Tibial nerve (tissue), 4 donors: ENCODE data around the gene DOCK1. TPM values are rescaled to one million over a fixed set of nuclear protein-coding genes. Genes with fewer than 3 reads are reported as not detected.

Experiments used
- DNase-seq, 2 donors: peaks; one replicate each; pipeline ENCODE4 v3.0.0-alpha.2; 2019; ENCODE audit warnings: low spot score in 2 of 2
- H3K27ac ChIP-seq, 4 donors: fragments of 200-600 bp; sonication (generic) in 3 of 4; one replicate each; pipeline ENCODE4 v1.5.1; 2017 to 2019; ENCODE audit warnings: mild to moderate bottlenecking in 1 of 4
- H3K27me3 ChIP-seq, 2 donors: fragments of 200-600 bp; sonication (generic) in 1 of 2; one replicate each; pipeline versions ENCODE4 v1.5.1 to v1.6.0; 2017 to 2019
- H3K36me3 ChIP-seq, 3 donors: fragments of 200-600 bp; sonication (generic); one replicate each; pipeline ENCODE4 v1.5.1; 2018 to 2019
- H3K4me1 ChIP-seq, 4 donors: fragments of 200-600 bp; sonication (generic) in 3 of 4; one replicate each; pipeline ENCODE4 v1.5.1; 2017 to 2019
- H3K4me3 ChIP-seq, 4 donors: fragments of 200-600 bp; sonication (generic) in 3 of 4; one replicate each; pipeline ENCODE4 v1.5.1; 2017 to 2019; ENCODE audit warnings: mild to moderate bottlenecking in 1 of 4, moderate library complexity in 1 of 4
- H3K9me3 ChIP-seq, 4 donors: fragments of 200-600 bp; sonication (generic) in 3 of 4; one replicate each; pipeline ENCODE4 v1.5.1; 2017 to 2019
- CTCF ChIP-seq, 5 experiments: fragments of 200-600 bp in 3 of 5; fragments of 450-650 bp in 2 of 5; sonication (generic) in 3 of 5; IDR thresholded peaks; one replicate each; pipeline ENCODE4 v1.5.1; 2016 to 2019; ENCODE audit warnings: antibody characterized with exemption in 5 of 5, mild to moderate bottlenecking in 3 of 5, moderate library complexity in 2 of 5
- EP300 ChIP-seq, 2 donors: sonication (generic); formaldehyde crosslinking; IDR thresholded peaks; one replicate each; pipeline ENCODE4 v1.6.1; 2017; ENCODE audit warnings: antibody characterized with exemption in 2 of 2, mild to moderate bottlenecking in 1 of 2
- POLR2A ChIP-seq, 2 donors: fragments of 450-650 bp; IDR thresholded peaks; one replicate each; pipeline ENCODE4 v1.6.1; 2017; ENCODE audit warnings: antibody characterized with exemption in 2 of 2, mild to moderate bottlenecking in 2 of 2, moderate library complexity in 2 of 2
- WGBS, 2 donors: methylation state at CpG; one replicate each; pipeline ENCODE4 v1.1.5; 2018; 5-methylcytosine and 5-hydroxymethylcytosine counted together
- total RNA-seq, 4 donors: library from RNA; depleted of rRNA; stranded (reverse); fragments of >200 nt; gene quantifications; one replicate each; pipeline ENCODE4 v1.1.0, GENCODE V29; 2016

The DOCK1 gene
- total RNA-seq, 4 donors from 2014 or later: 57.3 to 76.7 (median 63.7) TPM

- Histone ChIP-seq H3K36me3 (peaks cover 0 to 75% (median 1%) of the 10 kb centered on the region in 3 donors), H3K27ac (no peak overlapping the region), H3K27me3 (no peaks in the 10 kb centered on the region), H3K4me3 (no peak overlapping the region), H3K9me3 (no peaks in the 10 kb centered on the region), H3K4me1 (peaks cover 0 to 12% (median 0%) of the 10 kb centered on the region in 4 donors)
- no peak for TF ChIP-seq EP300 (IDR thresholded peaks at IDR 0.05)
- TF ChIP-seq POLR2A (IDR thresholded peaks at IDR 0.05): no peak
- TF ChIP-seq CTCF (IDR thresholded peaks at IDR 0.05): no peak
- DNase-seq: no peak
- whole genome bisulfite sequencing, 2 donors: 92 to 96% methylated on average over 9 of the region's 9 CpGs
Observed at GRCh38 chr10:127043301-127043700, 138.1 kb downstream of the DOCK1 start.

- H3K27ac ChIP-seq: no peak overlapping the region
- no peaks in the 10 kb centered on the region for H3K27me3 ChIP-seq
- DNase-seq: no peak
- H3K4me3 ChIP-seq: no peak overlapping the region
- no peaks in the 10 kb centered on the region for H3K9me3 ChIP-seq
- H3K4me1 ChIP-seq: peaks cover 0 to 12% (median 0%) of the 10 kb centered on the region in 4 donors
- 83 to 88% methylated on average over 8 of the region's 8 CpGs for WGBS, 2 donors
- peaks cover 0 to 66% (median 0%) of the 10 kb centered on the region in 3 donors for H3K36me3 ChIP-seq
- TF ChIP-seq POLR2A (IDR thresholded peaks at IDR 0.05) (no peak), EP300 (IDR thresholded peaks at IDR 0.05) (no peak), CTCF (IDR thresholded peaks at IDR 0.05) (no peak)
Observed at GRCh38 chr10:127044186-127044585, 139.0 kb downstream of the DOCK1 start.

- H3K27ac ChIP-seq: no peak overlapping the region
- TF ChIP-seq CTCF (IDR thresholded peaks at IDR 0.05) (no peak), EP300 (IDR thresholded peaks at IDR 0.05) (no peak), POLR2A (IDR thresholded peaks at IDR 0.05) (no peak)
- H3K27me3 ChIP-seq: no peaks in the 10 kb centered on the region
- DNase-seq: no peak
- peaks cover 0 to 41% (median 0%) of the 10 kb centered on the region in 3 donors for H3K36me3 ChIP-seq
- 77 to 83% methylated on average over 7 of the region's 7 CpGs for WGBS, 2 donors
- no peaks in the 10 kb centered on the region for H3K9me3 ChIP-seq
- H3K4me1 ChIP-seq: peaks cover 0 to 12% (median 0%) of the 10 kb centered on the region in 4 donors
- no peak overlapping the region for H3K4me3 ChIP-seq
Observed at GRCh38 chr10:127046975-127047877, 142.0 kb downstream of the DOCK1 start.

GRCh38 chr10:127047878-127048238, 142.6 kb downstream of the DOCK1 start:
- Histone ChIP-seq H3K36me3 (peaks cover 0 to 41% (median 0%) of the 10 kb centered on the region in 3 donors), H3K4me1 (peaks cover 0 to 12% (median 0%) of the 10 kb centered on the region in 4 donors), H3K27me3 (no peaks in the 10 kb centered on the region), H3K27ac (no peak overlapping the region), H3K9me3 (no peaks in the 10 kb centered on the region), H3K4me3 (no peak overlapping the region)
- WGBS, 2 donors: 70 to 74% methylated on average over 6 of the region's 6 CpGs
- TF ChIP-seq POLR2A (IDR thresholded peaks at IDR 0.05) (no peak), EP300 (IDR thresholded peaks at IDR 0.05) (no peak), CTCF (IDR thresholded peaks at IDR 0.05) (no peak)
- no peak for DNase-seq

- Histone ChIP-seq H3K27ac (no peak overlapping the region), H3K4me3 (no peak overlapping the region), H3K4me1 (peaks cover 0 to 12% (median 0%) of the 10 kb centered on the region in 4 donors), H3K9me3 (no peaks in the 10 kb centered on the region), H3K36me3 (peaks cover 0 to 41% (median 0%) of the 10 kb centered on the region in 3 donors), H3K27me3 (no peaks in the 10 kb centered on the region)
- no peak for TF ChIP-seq POLR2A (IDR thresholded peaks at IDR 0.05)
- no peak for TF ChIP-seq EP300 (IDR thresholded peaks at IDR 0.05)
- TF ChIP-seq CTCF (IDR thresholded peaks at IDR 0.05): no peak
- DNase-seq: no peak
- 73 to 81% methylated on average over 6 of the region's 6 CpGs for WGBS, 2 donors
Observed at GRCh38 chr10:127048630-127049029, 143.4 kb downstream of the DOCK1 start.
